Vagina (tissue), 2 donors: ENCODE data around the gene MBOAT2.

ENCODE experiments used
- POLR2A ChIP-seq, 2 donors: fragments of 450-650 bp; IDR thresholded peaks; one replicate each; pipeline ENCODE4 v1.6.1; 2017; ENCODE audit warnings: antibody characterized with exemption in 2 of 2, mild to moderate bottlenecking in 2 of 2, moderate library complexity in 2 of 2
- TF ChIP-seq, protein P1 (sequence below), 3 experiments: fragments of 450-650 bp in 2 of 3; fragments of 200-600 bp in 1 of 3; sonication (generic) in 1 of 3; IDR thresholded peaks; one replicate each; pipeline ENCODE4 v1.5.1; 2017 to 2019; ENCODE audit warnings: antibody characterized with exemption in 3 of 3, mild to moderate bottlenecking in 2 of 3, moderate library complexity in 2 of 3

DNA sequence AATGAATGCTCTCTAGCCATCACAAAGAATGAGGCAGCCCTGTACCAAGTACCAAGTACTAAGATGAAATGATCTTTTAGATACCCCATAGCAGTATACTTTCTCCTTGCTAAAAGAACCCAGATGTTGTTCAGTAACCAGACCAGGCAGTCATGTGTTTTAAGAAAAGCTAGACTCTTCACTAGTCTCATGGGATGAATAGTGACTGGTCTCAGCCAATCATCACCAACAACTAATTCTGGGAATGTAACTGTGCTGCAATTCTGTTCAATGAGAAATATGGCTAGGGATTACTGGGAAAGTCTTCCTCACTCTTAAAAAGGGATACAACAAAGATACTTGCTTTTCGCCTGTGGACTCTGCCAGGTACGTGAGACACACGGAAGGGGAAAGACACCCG lies 29.5 kb downstream of the MBOAT2 start:
- TF ChIP-seq, protein P1, sequence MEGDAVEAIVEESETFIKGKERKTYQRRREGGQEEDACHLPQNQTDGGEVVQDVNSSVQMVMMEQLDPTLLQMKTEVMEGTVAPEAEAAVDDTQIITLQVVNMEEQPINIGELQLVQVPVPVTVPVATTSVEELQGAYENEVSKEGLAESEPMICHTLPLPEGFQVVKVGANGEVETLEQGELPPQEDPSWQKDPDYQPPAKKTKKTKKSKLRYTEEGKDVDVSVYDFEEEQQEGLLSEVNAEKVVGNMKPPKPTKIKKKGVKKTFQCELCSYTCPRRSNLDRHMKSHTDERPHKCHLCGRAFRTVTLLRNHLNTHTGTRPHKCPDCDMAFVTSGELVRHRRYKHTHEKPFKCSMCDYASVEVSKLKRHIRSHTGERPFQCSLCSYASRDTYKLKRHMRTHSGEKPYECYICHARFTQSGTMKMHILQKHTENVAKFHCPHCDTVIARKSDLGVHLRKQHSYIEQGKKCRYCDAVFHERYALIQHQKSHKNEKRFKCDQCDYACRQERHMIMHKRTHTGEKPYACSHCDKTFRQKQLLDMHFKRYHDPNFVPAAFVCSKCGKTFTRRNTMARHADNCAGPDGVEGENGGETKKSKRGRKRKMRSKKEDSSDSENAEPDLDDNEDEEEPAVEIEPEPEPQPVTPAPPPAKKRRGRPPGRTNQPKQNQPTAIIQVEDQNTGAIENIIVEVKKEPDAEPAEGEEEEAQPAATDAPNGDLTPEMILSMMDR (IDR thresholded peaks at IDR 0.05), result no peak
- TF ChIP-seq POLR2A (IDR thresholded peaks at IDR 0.05), result no peak
